GM10266 (cell line): Measurements from ENCODE around the gene AFAP1.

Experiments
- DNase-seq: peaks from one replicate; pipeline ENCODE4 v3.0.0; 2012; ENCODE audit errors: extremely low spot score
- TF ChIP-seq, protein P1 (sequence below): IDR thresholded peaks from 2 replicates; pipeline ENCODE4 v1.5.1; 2012; ENCODE audit warnings: mild to moderate bottlenecking, low read depth; ENCODE audit not compliant: control insufficient read depth, insufficient read depth; ENCODE audit errors: missing control alignments

The AFAP1 gene

DNA sequence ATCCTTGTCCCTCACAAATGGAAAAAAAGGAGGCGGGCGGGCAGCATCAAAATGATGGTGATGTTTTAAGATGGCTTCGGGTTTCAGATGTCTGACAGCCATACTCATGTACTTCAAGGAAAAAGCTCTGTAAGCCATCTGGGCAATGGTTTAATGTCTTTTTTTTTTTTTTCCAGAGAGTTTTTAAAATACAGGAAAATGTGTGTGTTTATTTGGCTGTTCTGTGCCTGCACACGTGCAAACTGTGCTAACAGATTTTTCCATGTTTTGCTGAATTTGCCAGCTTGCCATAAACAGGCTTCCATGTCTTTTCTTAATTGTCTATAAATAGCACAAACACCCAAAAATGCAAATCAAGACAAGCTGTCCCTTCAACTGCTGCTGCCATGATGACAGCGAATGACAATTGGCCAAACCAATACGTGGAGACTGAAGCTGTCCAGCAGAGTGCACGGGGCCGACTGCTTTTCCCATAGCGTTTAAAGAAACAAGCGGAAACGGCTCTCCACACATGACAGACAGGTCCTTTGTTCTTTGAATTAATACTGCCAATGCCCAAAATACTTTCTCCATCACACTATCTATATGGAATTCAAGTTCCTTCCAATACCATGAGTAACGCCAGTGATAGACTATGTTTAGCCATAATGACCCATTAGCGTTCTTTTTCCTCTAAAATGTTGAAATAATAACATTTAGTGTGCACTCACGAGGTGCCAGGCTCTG is 35.7 kb downstream of the AFAP1 start:
- DNase-seq, result no peak
- TF ChIP-seq, protein P1, sequence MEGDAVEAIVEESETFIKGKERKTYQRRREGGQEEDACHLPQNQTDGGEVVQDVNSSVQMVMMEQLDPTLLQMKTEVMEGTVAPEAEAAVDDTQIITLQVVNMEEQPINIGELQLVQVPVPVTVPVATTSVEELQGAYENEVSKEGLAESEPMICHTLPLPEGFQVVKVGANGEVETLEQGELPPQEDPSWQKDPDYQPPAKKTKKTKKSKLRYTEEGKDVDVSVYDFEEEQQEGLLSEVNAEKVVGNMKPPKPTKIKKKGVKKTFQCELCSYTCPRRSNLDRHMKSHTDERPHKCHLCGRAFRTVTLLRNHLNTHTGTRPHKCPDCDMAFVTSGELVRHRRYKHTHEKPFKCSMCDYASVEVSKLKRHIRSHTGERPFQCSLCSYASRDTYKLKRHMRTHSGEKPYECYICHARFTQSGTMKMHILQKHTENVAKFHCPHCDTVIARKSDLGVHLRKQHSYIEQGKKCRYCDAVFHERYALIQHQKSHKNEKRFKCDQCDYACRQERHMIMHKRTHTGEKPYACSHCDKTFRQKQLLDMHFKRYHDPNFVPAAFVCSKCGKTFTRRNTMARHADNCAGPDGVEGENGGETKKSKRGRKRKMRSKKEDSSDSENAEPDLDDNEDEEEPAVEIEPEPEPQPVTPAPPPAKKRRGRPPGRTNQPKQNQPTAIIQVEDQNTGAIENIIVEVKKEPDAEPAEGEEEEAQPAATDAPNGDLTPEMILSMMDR, result no peak

DNA sequence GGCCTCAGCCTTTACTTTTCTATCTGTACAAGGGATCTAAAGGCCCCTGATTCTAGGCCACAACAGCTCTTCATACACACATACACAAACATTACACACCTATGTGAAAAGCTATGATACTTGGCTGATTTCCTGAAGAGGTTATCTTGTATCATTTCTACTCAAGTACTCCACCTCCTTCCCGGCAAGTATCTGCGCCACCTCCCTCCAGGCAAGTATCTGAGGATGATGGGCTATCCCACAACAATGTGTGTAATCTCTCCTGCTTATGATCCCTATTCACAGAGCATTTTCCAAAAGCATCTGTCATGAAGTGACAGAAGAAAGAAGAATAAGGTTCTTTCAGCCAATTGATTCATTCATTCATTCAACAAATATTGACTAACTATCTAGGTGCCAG is 36.8 kb downstream of the AFAP1 start:
- TF ChIP-seq, protein P1, result no peak
- no peak for DNase-seq

DNA sequence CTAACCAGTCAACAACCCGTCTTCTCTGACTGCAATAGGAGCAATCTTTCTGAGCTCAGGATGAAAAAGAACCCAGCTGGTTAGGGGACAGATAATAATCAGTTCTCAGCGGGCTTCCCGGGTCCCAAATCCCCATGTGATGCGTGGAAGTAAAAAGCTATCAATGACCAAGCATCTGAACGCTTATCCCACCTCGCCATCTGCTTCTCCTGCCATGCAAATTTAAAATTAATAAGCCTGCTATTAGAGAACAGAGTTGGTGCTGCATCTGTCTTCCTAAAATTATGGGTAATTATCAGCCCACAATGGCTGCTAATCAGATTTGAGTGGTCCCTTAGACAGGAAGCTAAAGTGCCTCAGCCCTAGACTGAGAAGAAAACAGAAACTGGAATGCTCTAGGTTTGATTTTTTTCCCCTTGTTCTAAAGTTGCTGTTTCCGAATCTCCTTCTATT is 37.5 kb downstream of the AFAP1 start:
- DNase-seq, result no peak
- TF ChIP-seq, protein P1, result no peak

DNA sequence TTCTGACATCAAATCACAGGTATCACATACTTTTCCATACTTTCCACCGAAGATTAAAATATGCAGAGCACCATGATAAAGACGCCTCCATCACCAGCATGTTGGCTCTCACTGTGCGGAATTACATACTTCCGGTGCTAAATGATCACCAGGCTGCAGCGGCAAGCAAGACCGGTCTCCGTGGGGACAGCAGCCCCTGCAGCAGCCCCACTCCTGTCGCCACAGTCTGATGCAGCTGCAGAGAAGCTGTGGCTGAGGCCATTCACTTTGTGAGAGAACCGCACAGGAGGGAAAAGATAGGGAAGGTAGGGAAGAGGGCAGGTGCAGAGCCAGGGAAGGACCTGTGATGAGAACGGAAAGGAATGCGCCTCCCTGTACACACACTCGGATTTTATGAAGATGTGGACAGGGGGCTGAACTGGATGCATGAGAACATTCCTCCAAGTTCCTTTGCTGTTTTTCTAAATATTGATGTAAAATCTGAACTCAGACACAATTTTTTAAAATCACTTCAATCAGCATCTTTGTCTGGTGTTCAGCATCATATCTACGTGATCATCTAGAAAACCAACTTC is 38.3 kb downstream of the AFAP1 start:
- no peak for DNase-seq
- TF ChIP-seq, protein P1, result no peak

DNA sequence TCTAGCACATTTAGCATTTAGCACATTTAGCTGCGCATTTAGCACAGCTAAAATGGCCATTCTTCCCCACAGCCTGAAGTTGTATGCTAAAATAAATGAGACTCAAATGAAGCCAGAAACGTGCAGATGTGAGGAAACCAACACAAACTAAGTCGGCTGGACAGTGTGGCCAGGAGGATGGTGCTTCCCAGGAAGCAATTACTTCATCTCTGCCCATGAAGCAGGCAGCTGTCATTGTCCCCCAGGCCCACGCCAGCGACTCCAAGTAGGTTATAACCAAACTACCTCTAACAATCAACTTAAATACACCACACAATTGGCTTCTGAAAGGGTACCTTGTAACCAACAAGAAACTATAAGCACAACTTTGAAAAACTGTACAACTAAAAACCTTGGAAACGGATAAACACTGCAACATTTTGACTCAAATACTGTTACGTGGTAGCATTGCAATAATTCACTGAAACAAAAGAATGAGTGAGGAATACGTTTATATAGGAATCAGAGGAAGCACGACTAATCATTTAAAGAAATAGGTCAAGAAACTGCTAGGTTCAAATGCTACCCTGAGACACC is 39.2 kb downstream of the AFAP1 start:
- TF ChIP-seq, protein P1, result no peak
- no peak for DNase-seq

DNA sequence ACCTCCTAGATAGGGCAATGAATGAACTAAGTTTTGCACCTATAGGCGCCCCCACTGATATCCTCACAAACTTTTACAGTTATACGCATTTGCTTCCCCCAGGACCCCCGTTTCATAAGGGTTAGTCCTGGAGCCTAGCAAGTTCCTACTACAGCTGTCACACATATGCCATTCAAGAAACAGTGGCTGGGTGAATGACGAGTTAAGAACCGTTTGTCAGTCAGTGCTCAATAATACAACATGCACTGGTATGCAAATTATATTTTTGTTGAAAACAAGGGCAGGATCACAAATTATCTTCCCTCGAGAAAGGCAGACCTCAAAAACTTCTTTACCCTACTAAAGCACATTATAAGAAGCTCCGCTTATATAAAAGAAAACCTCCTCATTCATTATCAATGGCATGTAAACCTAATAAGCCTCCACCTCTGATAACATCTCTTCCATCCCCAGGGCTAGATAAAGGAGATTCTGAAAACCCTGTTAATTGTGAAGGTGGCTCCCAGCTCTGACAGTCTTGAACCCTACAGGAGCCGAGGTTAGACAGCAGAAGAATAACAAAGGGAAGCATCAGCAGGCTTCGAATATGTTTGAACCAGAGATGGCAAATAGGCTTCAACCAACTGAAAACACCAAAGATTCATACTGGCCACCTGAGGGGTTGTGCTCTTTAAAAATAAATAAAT is 40.3 kb downstream of the AFAP1 start:
- TF ChIP-seq, protein P1, result no peak
- DNase-seq, result no peak
